HFFc6 (cell line): ENCODE measurements around the gene YJEFN3. TPM values are rescaled to one million over a fixed set of nuclear protein-coding genes. Genes with fewer than 3 reads are reported as not detected.

Experiments
- DNase-seq: peaks from one replicate; pipeline ENCODE4 v3.0.0-alpha.2; 2018
- H3K27ac Mint-ChIP-seq: 2 replicates; pipeline ENCODE4 v1.8.0; 2020; ENCODE audit warnings: mild to moderate bottlenecking, mixed read lengths
- H3K27me3 Mint-ChIP-seq: 2 replicates; pipeline ENCODE4 v1.8.0; 2021; ENCODE audit warnings: mild to moderate bottlenecking, moderate library complexity, mixed read lengths; ENCODE audit not compliant: insufficient read depth
- H3K36me3 Mint-ChIP-seq: 2 replicates; pipeline ENCODE4 v1.8.0; 2021; ENCODE audit warnings: low read depth, mixed read lengths
- H3K4me1 Mint-ChIP-seq: 2 replicates; pipeline ENCODE4 v1.8.0; 2020; ENCODE audit warnings: low read depth, mixed read lengths
- H3K4me3 Mint-ChIP-seq: 2 replicates; pipeline ENCODE4 v1.8.0; 2020; ENCODE audit warnings: mild to moderate bottlenecking, moderate library complexity, mixed read lengths
- H3K9me3 Mint-ChIP-seq: 2 replicates; pipeline ENCODE4 v1.8.0; 2020; ENCODE audit warnings: mild to moderate bottlenecking, mixed read lengths
- CTCF ChIP-seq: fragments of 200-600 bp; sonication (generic); IDR thresholded peaks from 2 replicates; pipeline ENCODE4 v1.5.0; 2021; ENCODE audit warnings: antibody characterized with exemption, mild to moderate bottlenecking
- total RNA-seq, 6 experiments: library from RNA; stranded (reverse); fragmentation: NEBNext Ultra II Directional; extraction: Animal tissue kit (Norgen Biotek cat#: 25700); gene quantifications; 2 replicates in 1 of 6; 3 replicates in 5 of 6; pipeline ENCODE4 v1.2.3, GENCODE V29; 2021

The YJEFN3 gene
- total RNA-seq, 6 experiments from 2014 or later: 1.4 to 2.5 (median 2.0) TPM

- no peak for TF ChIP-seq CTCF
- no peak overlapping the region for H3K4me3 Mint-ChIP-seq
- H3K27me3 Mint-ChIP-seq: peaks cover 3% of the 10 kb centered on the region
- no peaks in the 10 kb centered on the region for H3K36me3 Mint-ChIP-seq
- no peaks in the 10 kb centered on the region for H3K9me3 Mint-ChIP-seq
- H3K27ac Mint-ChIP-seq: no peak overlapping the region
- H3K4me1 Mint-ChIP-seq: peaks cover 4% of the 10 kb centered on the region
- no peak for DNase-seq
Observed at GRCh38 chr19:19544954-19545591, 16.4 kb downstream of the YJEFN3 start.

- Mint-ChIP-seq H3K27ac (no peak overlapping the region), H3K9me3 (no peaks in the 10 kb centered on the region), H3K4me3 (no peak overlapping the region), H3K27me3 (peaks cover 3% of the 10 kb centered on the region), H3K36me3 (no peaks in the 10 kb centered on the region), H3K4me1 (peaks cover 5% of the 10 kb centered on the region)
- no peak for TF ChIP-seq CTCF
- no peak for DNase-seq
Observed at GRCh38 chr19:19545707-19546106, 17.0 kb downstream of the YJEFN3 start.

DNA sequence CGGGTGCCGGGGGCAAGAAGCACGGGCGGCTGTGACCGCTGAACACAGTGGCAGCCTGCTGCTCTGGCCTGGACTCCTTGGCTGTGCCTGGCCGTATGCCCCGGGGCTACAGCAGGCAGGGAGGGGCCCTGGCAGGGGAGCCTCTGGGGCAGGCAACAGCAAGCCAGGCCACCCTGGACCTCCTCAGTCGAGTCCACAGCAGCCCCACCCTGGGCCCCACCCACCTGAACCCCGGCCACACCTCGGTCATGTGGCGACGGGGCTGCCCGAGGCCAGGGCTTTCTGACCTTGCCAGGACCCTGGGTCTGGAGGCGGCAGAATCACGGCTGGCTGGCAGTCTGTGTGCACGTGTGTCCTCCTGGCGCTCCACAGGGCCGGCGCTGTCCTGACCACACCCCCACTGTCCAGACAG, 18.0 kb downstream of the YJEFN3 start:
- Mint-ChIP-seq H3K27ac (no peak overlapping the region), H3K4me1 (peaks cover 5% of the 10 kb centered on the region), H3K4me3 (no peak overlapping the region), H3K9me3 (no peaks in the 10 kb centered on the region), H3K36me3 (no peaks in the 10 kb centered on the region), H3K27me3 (peaks cover 3% of the 10 kb centered on the region)
- no peak for DNase-seq
- no peak for TF ChIP-seq CTCF

- Mint-ChIP-seq H3K4me1 (peaks cover 5% of the 10 kb centered on the region), H3K4me3 (no peak overlapping the region), H3K36me3 (no peaks in the 10 kb centered on the region), H3K27me3 (peaks cover 3% of the 10 kb centered on the region), H3K27ac (no peak overlapping the region), H3K9me3 (no peaks in the 10 kb centered on the region)
- no peak for TF ChIP-seq CTCF
- no peak for DNase-seq
Observed at GRCh38 chr19:19547674-19548336, 19.1 kb downstream of the YJEFN3 start.

GRCh38 chr19:19548915-19549759, 20.4 kb downstream of the YJEFN3 start:
- TF ChIP-seq CTCF: no peak
- no peak for DNase-seq
- H3K36me3 Mint-ChIP-seq: no peaks in the 10 kb centered on the region
- H3K4me1 Mint-ChIP-seq: peaks cover 5% of the 10 kb centered on the region
- no peak overlapping the region for H3K27ac Mint-ChIP-seq
- peaks cover 6% of the 10 kb centered on the region for H3K27me3 Mint-ChIP-seq
- no peak overlapping the region for H3K4me3 Mint-ChIP-seq
- no peaks in the 10 kb centered on the region for H3K9me3 Mint-ChIP-seq
